Sigmoid colon (tissue), 4 donors: ENCODE measurements around the gene FJX1.

ENCODE experiments used
- CTCF ChIP-seq, 4 experiments: fragments of 450-650 bp in 3 of 4; fragments of 200-600 bp in 1 of 4; IDR thresholded peaks; one replicate each; pipeline ENCODE4 v1.5.1; 2016 to 2019; ENCODE audit warnings: antibody characterized with exemption in 4 of 4, mild to moderate bottlenecking in 3 of 4, moderate library complexity in 2 of 4
- EP300 ChIP-seq, 4 donors: sonication (generic); formaldehyde crosslinking; IDR thresholded peaks; one replicate each; pipeline ENCODE4 v1.6.1; 2017; ENCODE audit warnings: antibody characterized with exemption in 4 of 4
- POLR2A ChIP-seq, 2 donors: fragments of 450-650 bp; IDR thresholded peaks; one replicate each; pipeline ENCODE4 v1.6.1; 2016; ENCODE audit warnings: antibody characterized with exemption in 2 of 2, mild to moderate bottlenecking in 2 of 2, moderate library complexity in 2 of 2
- POLR2AphosphoS5 ChIP-seq, 4 donors: sonication (generic); formaldehyde crosslinking; IDR thresholded peaks; one replicate each; pipeline ENCODE4 v1.6.1; 2017; ENCODE audit warnings: antibody characterized with exemption in 4 of 4

- TF ChIP-seq POLR2AphosphoS5 (IDR thresholded peaks at IDR 0.05) (no peak), CTCF (IDR thresholded peaks at IDR 0.05) (no peak), POLR2A (IDR thresholded peaks at IDR 0.05) (no peak), EP300 (IDR thresholded peaks at IDR 0.05) (no peak)
Measured at GRCh38 chr11:35661534-35661933, 43.3 kb downstream of the FJX1 start.
